GM18868 (cell line): ENCODE data around the gene PCBP2.
"Not testable (repeated sequence)": the region's sequence is repeated elsewhere in the genome, so short reads cannot be mapped to it uniquely, and the experiment has no call there.

Source experiments
- ATAC-seq: cut with Tn5 transposase; IDR thresholded peaks from one replicate; pipeline ENCODE4 v1.9.1; 2021; ENCODE audit warnings: mild to moderate bottlenecking, moderate library complexity; ENCODE audit not compliant: unreplicated experiment

The PCBP2 gene

GRCh38 chr12:53439582-53439981, 12.3 kb upstream of the PCBP2 start:
- not testable (repeated sequence) for ATAC-seq

GRCh38 chr12:53441040-53441833, 10.7 kb upstream of the PCBP2 start, which contains the start of gene PRR13:
Gene PRR13 (plus strand): TSS chr12:53441734. CDS start chr12:53442715, 981 bp downstream.
- peak; percentile 99 for ATAC-seq

GRCh38 chr12:53443955-53444354, 7.9 kb upstream of the PCBP2 start:
- no peak for ATAC-seq

GRCh38 chr12:53444593-53445325, 7.1 kb upstream of the PCBP2 start:
- ATAC-seq: not testable (repeated sequence)

GRCh38 chr12:53450936-53451335, 966 bp upstream of the PCBP2 start:
- no peak for ATAC-seq

- ATAC-seq: no peak
Observed at GRCh38 chr12:53452159-53453077, 516 bp downstream of the PCBP2 start.

- no peak for ATAC-seq
Observed at GRCh38 chr12:53453953-53454640, 2.2 kb downstream of the PCBP2 start.

- ATAC-seq: no peak
Observed at GRCh38 chr12:53454707-53455106, 2.8 kb downstream of the PCBP2 start.

GRCh38 chr12:53456654-53457366, 4.9 kb downstream of the PCBP2 start:
- no peak for ATAC-seq

- ATAC-seq: no peak
Observed at GRCh38 chr12:53459097-53459496, 7.2 kb downstream of the PCBP2 start.

GRCh38 chr12:53461059-53461458, 9.2 kb downstream of the PCBP2 start:
- ATAC-seq: no peak

- no peak for ATAC-seq
Observed at GRCh38 chr12:53461591-53461990, 9.7 kb downstream of the PCBP2 start.

- ATAC-seq: no peak
Observed at GRCh38 chr12:53462935-53463334, 11.0 kb downstream of the PCBP2 start.

GRCh38 chr12:53463802-53464560, 12.1 kb downstream of the PCBP2 start:
- ATAC-seq: no peak

- ATAC-seq: no peak
Observed at GRCh38 chr12:53464685-53465418, 12.9 kb downstream of the PCBP2 start.

GRCh38 chr12:53465679-53466078, 13.8 kb downstream of the PCBP2 start:
- ATAC-seq: no peak

GRCh38 chr12:53466640-53467039, 14.7 kb downstream of the PCBP2 start:
- no peak for ATAC-seq

GRCh38 chr12:53467082-53467481, 15.2 kb downstream of the PCBP2 start:
- no peak for ATAC-seq
